ENCODE results near the gene TM4SF1.
"Not testable (repeated sequence)": the region's sequence is repeated elsewhere in the genome, so short reads cannot be mapped to it uniquely, and the experiment has no call there.

TM4SF1 gene

GRCh38 chr3:149342413-149343380, 34.8 kb downstream of the TM4SF1 start:
- ChIA-PET POLR2A (no interaction called here), CTCF (interaction anchor here (1.2 to 2.8 kb wide), 8 partner anchors 8 to 56 kb away, joined by 3 to 19 read pairs (median 4); no protein-coding TSS in a partner anchor)
- Histone ChIP-seq H3K4me1 (ENCODE audit: control extremely low read depth in 1 of 4, control insufficient read depth in 4 of 4, insufficient read depth in 4 of 4, low read length in 3 of 4) (peaks cover 16 to 54% (median 40%) of the 10 kb centered on the region in 4 experiments), H3K27ac (ENCODE audit: insufficient read depth in 1 of 2, low read depth in 1 of 2, low read length in 2 of 2, poor library complexity in 1 of 2, severe bottlenecking in 2 of 2) (peak overlapping the region; percentile 35 to 71), H3K9me3 (ENCODE audit: control extremely low read depth in 1 of 5, control insufficient read depth in 4 of 5, insufficient read depth in 2 of 5, low read depth in 1 of 5, low read length in 4 of 5) (no peaks in the 10 kb centered on the region), H3K4me3 (ENCODE audit: control insufficient read depth in 1 of 7, extremely low read depth in 1 of 7, insufficient read depth in 4 of 7, low read depth in 2 of 7, low read length in 6 of 7) (peak overlapping the region in 3 of 7 experiments; percentile 37 to 47 (median 46)), H3K27me3 (replicated peaks in 2 of 5; ENCODE audit: control insufficient read depth in 4 of 5, insufficient read depth in 5 of 5, low read length in 4 of 5) (no peaks in the 10 kb centered on the region), H3K36me3 (ENCODE audit: control insufficient read depth in 4 of 4, insufficient read depth in 4 of 4, low read length in 3 of 4) (no peaks in the 10 kb centered on the region)
- peak; percentile 72 to 91 (median 86) for DNase-seq
- 56% methylated on average over 2 of the region's 4 CpGs for WGBS (ENCODE audit: insufficient coverage)

DNA sequence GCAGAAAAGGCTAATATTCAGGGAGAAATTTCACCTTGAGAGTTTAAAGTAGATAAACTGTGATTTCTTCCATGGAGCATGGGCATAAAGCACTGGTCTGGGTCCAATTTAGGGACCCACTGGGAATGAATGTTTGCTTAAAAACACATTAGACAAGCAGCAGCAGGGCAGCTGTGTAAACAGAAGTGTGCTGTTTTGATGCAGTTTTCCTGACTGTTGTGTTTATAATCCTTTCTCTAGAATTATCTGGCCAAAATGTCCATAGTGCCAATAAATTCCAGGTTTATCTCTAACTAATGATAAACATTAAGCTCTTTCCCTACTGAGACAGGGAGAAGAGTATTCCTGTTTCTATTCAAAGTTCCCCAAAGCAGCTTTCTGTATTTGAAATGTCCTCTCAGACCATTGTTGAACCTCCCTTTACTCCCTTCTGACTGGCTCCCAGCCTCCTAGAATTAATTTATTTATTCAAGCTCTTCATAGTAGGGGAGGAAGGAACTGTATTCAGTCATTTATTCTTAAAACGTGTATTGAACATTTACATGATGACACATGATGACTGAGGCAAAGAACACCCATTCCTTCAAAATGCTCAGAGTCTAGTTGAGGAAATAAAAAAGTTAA, 37.0 kb downstream of the TM4SF1 start:
- CTCF ChIA-PET = interaction anchor here (0.9 to 1.7 kb wide), 5 partner anchors 8 to 220 kb away, joined by 3 to 4 read pairs (median 4); no protein-coding TSS in a partner anchor
- H3K4me3 ChIP-seq (ENCODE audit: control insufficient read depth in 1 of 7, extremely low read depth in 1 of 7, insufficient read depth in 4 of 7, low read depth in 2 of 7, low read length in 6 of 7) = peak overlapping the region in 5 of 7 experiments; percentile 12 to 47 (median 29)
- H3K36me3 ChIP-seq (ENCODE audit: control insufficient read depth in 4 of 4, insufficient read depth in 4 of 4, low read length in 3 of 4) = no peaks in the 10 kb centered on the region
- WGBS (ENCODE audit: insufficient coverage) = no CpG with 5 or more reads among the region's 1 CpG
- DNase-seq = no peak
- H3K4me1 ChIP-seq (ENCODE audit: control extremely low read depth in 1 of 4, control insufficient read depth in 4 of 4, insufficient read depth in 4 of 4, low read length in 3 of 4) = peaks cover 16 to 54% (median 43%) of the 10 kb centered on the region in 4 experiments
- peak overlapping the region; percentile 61 to 84 for H3K27ac ChIP-seq (ENCODE audit: insufficient read depth in 1 of 2, low read depth in 1 of 2, low read length in 2 of 2, poor library complexity in 1 of 2, severe bottlenecking in 2 of 2)
- POLR2A ChIA-PET = no interaction called here
- no peaks in the 10 kb centered on the region for H3K9me3 ChIP-seq (ENCODE audit: control extremely low read depth in 1 of 5, control insufficient read depth in 4 of 5, insufficient read depth in 2 of 5, low read depth in 1 of 5, low read length in 4 of 5)
- H3K27me3 ChIP-seq (replicated peaks in 2 of 5; ENCODE audit: control insufficient read depth in 4 of 5, insufficient read depth in 5 of 5, low read length in 4 of 5) = no peaks in the 10 kb centered on the region

- Histone ChIP-seq H3K27me3 (replicated peaks in 2 of 5; ENCODE audit: control insufficient read depth in 4 of 5, insufficient read depth in 5 of 5, low read length in 4 of 5) (no peaks in the 10 kb centered on the region), H3K4me1 (ENCODE audit: control extremely low read depth in 1 of 4, control insufficient read depth in 4 of 4, insufficient read depth in 4 of 4, low read length in 3 of 4) (peaks cover 16 to 54% (median 43%) of the 10 kb centered on the region in 4 experiments), H3K36me3 (ENCODE audit: control insufficient read depth in 4 of 4, insufficient read depth in 4 of 4, low read length in 3 of 4) (no peaks in the 10 kb centered on the region), H3K9me3 (ENCODE audit: control extremely low read depth in 1 of 5, control insufficient read depth in 4 of 5, insufficient read depth in 2 of 5, low read depth in 1 of 5, low read length in 4 of 5) (no peaks in the 10 kb centered on the region), H3K27ac (ENCODE audit: insufficient read depth in 1 of 2, low read depth in 1 of 2, low read length in 2 of 2, poor library complexity in 1 of 2, severe bottlenecking in 2 of 2) (peak overlapping the region; percentile 61 to 84), H3K4me3 (ENCODE audit: control insufficient read depth in 1 of 7, extremely low read depth in 1 of 7, insufficient read depth in 4 of 7, low read depth in 2 of 7, low read length in 6 of 7) (peak overlapping the region in 5 of 7 experiments; percentile 12 to 47 (median 29))
- WGBS (ENCODE audit: insufficient coverage) = 0% methylated on average over 3 of the region's 5 CpGs
- ChIA-PET POLR2A (no interaction called here), CTCF (interaction anchor here (1.5 to 1.7 kb wide), 2 partner anchors 11 to 34 kb away, joined by 4 read pairs; no protein-coding TSS in a partner anchor)
- DNase-seq = peak; percentile 91 to 97 (median 95)
Measured at GRCh38 chr3:149339931-149340309, 37.5 kb downstream of the TM4SF1 start.

GRCh38 chr3:149337486-149337885, 40.0 kb downstream of the TM4SF1 start:
- peaks cover 12 to 52% (median 37%) of the 10 kb centered on the region in 4 experiments for H3K4me1 ChIP-seq (ENCODE audit: control extremely low read depth in 1 of 4, control insufficient read depth in 4 of 4, insufficient read depth in 4 of 4, low read length in 3 of 4)
- H3K36me3 ChIP-seq (ENCODE audit: control insufficient read depth in 4 of 4, insufficient read depth in 4 of 4, low read length in 3 of 4); POLR2A ChIA-PET; H3K27ac ChIP-seq (ENCODE audit: insufficient read depth in 1 of 2, low read depth in 1 of 2, low read length in 2 of 2, poor library complexity in 1 of 2, severe bottlenecking in 2 of 2); H3K9me3 ChIP-seq (ENCODE audit: control extremely low read depth in 1 of 5, control insufficient read depth in 4 of 5, insufficient read depth in 2 of 5, low read depth in 1 of 5, low read length in 4 of 5); DNase-seq; H3K4me3 ChIP-seq (ENCODE audit: control insufficient read depth in 1 of 7, extremely low read depth in 1 of 7, insufficient read depth in 4 of 7, low read depth in 2 of 7, low read length in 6 of 7); H3K27me3 ChIP-seq (replicated peaks in 2 of 5; ENCODE audit: control insufficient read depth in 4 of 5, insufficient read depth in 5 of 5, low read length in 4 of 5): not testable (repeated sequence)
- WGBS (ENCODE audit: insufficient coverage) = no CpG with 5 or more reads among the region's 1 CpG
- CTCF ChIA-PET = interaction anchor here (0.9 kb wide), 1 partner anchor 62 kb away, joined by 3 read pairs; no protein-coding TSS in a partner anchor

DNA sequence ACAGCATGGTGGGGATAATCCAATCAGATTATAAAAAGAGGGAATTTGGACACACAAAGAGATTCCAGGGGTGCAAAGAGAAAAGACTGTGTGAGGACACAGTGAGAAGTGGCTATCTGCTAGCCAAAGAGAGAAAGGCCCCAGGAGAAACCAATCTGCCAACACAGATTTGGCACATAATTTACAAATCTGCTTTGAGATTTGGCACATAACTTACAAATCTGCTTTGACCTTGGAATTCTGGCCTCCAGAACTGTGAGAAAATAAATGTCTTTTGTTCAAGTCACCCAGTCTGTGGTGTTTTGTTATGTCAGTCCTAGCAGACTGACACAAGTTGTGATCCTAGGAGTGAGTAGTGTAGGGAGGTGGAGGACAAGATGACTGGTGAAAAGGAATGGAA, 40.5 kb downstream of the TM4SF1 start:
- Histone ChIP-seq H3K27ac (ENCODE audit: insufficient read depth in 1 of 2, low read depth in 1 of 2, low read length in 2 of 2, poor library complexity in 1 of 2, severe bottlenecking in 2 of 2) (no peak overlapping the region), H3K27me3 (replicated peaks in 2 of 5; ENCODE audit: control insufficient read depth in 4 of 5, insufficient read depth in 5 of 5, low read length in 4 of 5) (no peaks in the 10 kb centered on the region), H3K36me3 (ENCODE audit: control insufficient read depth in 4 of 4, insufficient read depth in 4 of 4, low read length in 3 of 4) (no peaks in the 10 kb centered on the region), H3K9me3 (ENCODE audit: control extremely low read depth in 1 of 5, control insufficient read depth in 4 of 5, insufficient read depth in 2 of 5, low read depth in 1 of 5, low read length in 4 of 5) (no peaks in the 10 kb centered on the region), H3K4me1 (ENCODE audit: control extremely low read depth in 1 of 4, control insufficient read depth in 4 of 4, insufficient read depth in 4 of 4, low read length in 3 of 4) (peaks cover 14 to 47% (median 34%) of the 10 kb centered on the region in 4 experiments), H3K4me3 (ENCODE audit: control insufficient read depth in 1 of 7, extremely low read depth in 1 of 7, insufficient read depth in 4 of 7, low read depth in 2 of 7, low read length in 6 of 7) (no peak overlapping the region)
- ChIA-PET CTCF (interaction anchor here (0.6 to 2.3 kb wide), 5 partner anchors 9 to 62 kb away, joined by 3 to 9 read pairs (median 5); no protein-coding TSS in a partner anchor), POLR2A (interaction anchor here (0.6 kb wide), 1 partner anchor 314 kb away, joined by 3 read pairs; no protein-coding TSS in a partner anchor)
- no peak for DNase-seq

DNA sequence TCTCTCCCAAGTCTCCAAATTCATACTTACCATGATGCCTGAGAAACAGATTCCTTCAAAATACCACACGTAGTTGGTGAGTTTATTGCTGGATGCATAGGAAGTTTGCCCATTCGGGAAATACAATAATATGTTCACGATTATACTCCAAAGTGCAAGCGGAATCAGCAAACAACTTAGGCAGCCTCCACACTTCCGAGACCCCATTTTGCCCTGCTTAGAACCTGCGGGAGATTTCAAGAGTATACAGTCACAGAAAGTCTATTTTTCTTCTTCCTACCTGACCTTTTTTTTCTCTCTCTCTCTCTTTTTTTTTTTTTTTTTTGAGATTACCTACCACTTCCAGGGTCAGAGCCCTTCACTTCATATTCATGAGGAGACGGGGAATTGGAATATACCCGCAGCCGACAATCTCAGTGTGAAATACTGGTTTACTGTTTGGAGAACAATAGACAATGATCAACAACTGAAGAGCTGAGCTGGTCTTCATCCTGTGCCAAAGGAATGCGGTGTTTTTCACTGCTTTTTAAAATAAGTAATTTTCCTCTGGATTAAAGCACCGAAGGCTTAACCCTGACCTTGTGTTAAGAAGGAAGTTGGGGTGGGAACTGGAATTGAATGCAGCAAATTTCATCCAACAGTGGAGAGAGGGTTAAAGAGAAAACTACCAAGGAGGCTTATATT, 44.1 kb downstream of the TM4SF1 start, which contains the start of gene TM4SF18:
TM4SF18 (minus strand) TSS at position 461 of the 684 bp plus-strand sequence; CDS start at position 207, 254 bp downstream.
- no peak within 1 kb of the TSS for H3K27ac ChIP-seq (ENCODE audit: insufficient read depth in 1 of 2, low read depth in 1 of 2, low read length in 2 of 2, poor library complexity in 1 of 2, severe bottlenecking in 2 of 2)
- CTCF ChIA-PET = interaction anchor here (0.6 to 2.5 kb wide), 8 partner anchors 10 to 378 kb away, joined by 3 to 9 read pairs (median 3); no protein-coding TSS in a partner anchor
- H3K4me3 ChIP-seq (ENCODE audit: control insufficient read depth in 1 of 7, extremely low read depth in 1 of 7, insufficient read depth in 4 of 7, low read depth in 2 of 7, low read length in 6 of 7) = no peak within 1 kb of the TSS
- no peaks in the 10 kb centered on the region for H3K36me3 ChIP-seq (ENCODE audit: control insufficient read depth in 4 of 4, insufficient read depth in 4 of 4, low read length in 3 of 4)
- 93% methylated on average over 5 of the region's 11 CpGs for WGBS (ENCODE audit: insufficient coverage)
- H3K4me1 ChIP-seq (ENCODE audit: control extremely low read depth in 1 of 4, control insufficient read depth in 4 of 4, insufficient read depth in 4 of 4, low read length in 3 of 4) = peaks cover 0 to 18% (median 8%) of the 10 kb centered on the region in 4 experiments
- POLR2A ChIA-PET = interaction anchor here (0.6 kb wide), 1 partner anchor 33 kb away, joined by 3 read pairs; no protein-coding TSS in a partner anchor
- H3K9me3 ChIP-seq (ENCODE audit: control extremely low read depth in 1 of 5, control insufficient read depth in 4 of 5, insufficient read depth in 2 of 5, low read depth in 1 of 5, low read length in 4 of 5) = no peaks in the 10 kb centered on the region
- DNase-seq = no peak
- no peaks in the 10 kb centered on the region for H3K27me3 ChIP-seq (replicated peaks in 2 of 5; ENCODE audit: control insufficient read depth in 4 of 5, insufficient read depth in 5 of 5, low read length in 4 of 5)

Data from common myeloid progenitor, CD34-positive (primary cell).